Right ventricle myocardium inferior (tissue), 1 donor: ENCODE measurements around the gene MYL7. TPM values are rescaled to one million over a fixed set of nuclear protein-coding genes. Genes with fewer than 3 reads are reported as not detected.

ENCODE experiments used
- ATAC-seq: fragments of 200-7000 bp; cut with Tn5 transposase; one replicate; pipeline ENCODE4 v1.9.1; 2020; ENCODE audit warnings: mild to moderate bottlenecking, moderate library complexity
- DNase-seq: peaks from one replicate; pipeline ENCODE4 v3.0.0; 2021; ENCODE audit errors: missing footprints
- intact Hi-C: fragments of 100-400 bp; cut with DNase I; formaldehyde crosslinking; loops from one replicate; pipeline ENCODE4 v1.11.0; 2022
- total RNA-seq: library from RNA; stranded (reverse); fragmentation: NEBNext Ultra II Directional; extraction: Animal tissue kit (Norgen Biotek cat#: 25700); gene quantifications from one replicate; pipeline ENCODE4 v1.2.1, GENCODE V29; 2021
- donor health status: DM: no; HTN: yes; CAD: no; lungs with severe emphysema.

Gene MYL7
- total RNA-seq, 1 donor from 2014 or later = 3,838 TPM

GRCh38 chr7:44096326-44096881 is 44.7 kb downstream of the MYL7 start:
- intact Hi-C loops = no loop called here
- ATAC-seq = no peak
- peak; percentile 39 for DNase-seq

GRCh38 chr7:44095781-44096180 is 45.4 kb downstream of the MYL7 start:
- DNase-seq = peak; percentile 20
- intact Hi-C loops = no loop called here
- no peak for ATAC-seq

DNA sequence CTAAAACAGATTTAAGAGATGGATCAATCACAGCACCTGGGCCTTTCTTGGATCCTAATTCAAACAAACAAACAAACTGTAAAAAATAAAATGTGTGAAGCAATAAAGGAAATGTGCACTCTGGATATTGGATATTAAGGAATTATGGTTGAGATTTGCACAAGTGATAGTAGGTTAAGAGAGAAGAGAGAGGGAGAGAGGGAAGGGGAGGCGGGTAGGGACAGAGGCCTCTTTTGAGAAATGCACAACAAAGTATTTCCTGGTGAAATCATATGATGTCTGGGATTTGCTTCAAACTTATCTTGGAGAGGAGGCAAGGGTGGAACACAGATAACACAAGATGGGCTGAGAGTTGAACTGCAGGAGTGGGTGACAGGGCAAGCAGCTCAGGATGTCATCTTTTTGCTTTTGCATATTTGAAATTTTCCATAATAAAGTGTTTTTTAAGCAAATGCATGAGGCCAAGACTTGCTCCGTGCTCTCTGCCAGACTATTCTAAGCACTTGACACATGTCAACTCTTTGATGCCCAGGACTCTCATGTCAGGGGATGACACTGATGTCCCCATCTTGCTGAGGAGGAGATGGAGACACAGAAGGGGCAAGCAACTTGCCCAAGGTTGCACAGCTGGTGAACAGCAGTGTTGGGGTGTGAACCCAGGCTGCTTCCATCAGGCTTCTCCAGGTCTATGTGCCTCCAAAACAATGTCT is 46.1 kb downstream of the MYL7 start:
- ATAC-seq (no peak), DNase-seq (peak; percentile 35)
- intact Hi-C loops = no loop called here

DNA sequence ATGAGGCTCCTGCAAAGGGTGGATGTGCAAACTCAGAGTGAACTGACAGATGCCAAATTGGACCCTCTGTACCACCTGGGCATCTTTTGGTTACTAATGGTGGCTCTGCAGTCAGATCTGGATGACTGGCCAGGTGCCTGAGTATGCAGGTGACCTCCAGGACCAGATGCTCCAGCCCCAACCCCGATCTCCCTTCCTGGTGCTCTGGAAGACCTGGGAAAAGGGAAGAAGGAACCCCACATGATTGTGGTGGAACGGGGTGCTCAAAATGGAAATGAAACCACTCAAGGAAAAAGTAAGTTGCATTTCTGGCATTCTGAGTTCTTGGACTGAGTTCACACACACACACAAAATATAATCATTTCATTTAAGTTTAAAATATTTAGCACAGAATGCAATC is 46.8 kb downstream of the MYL7 start:
- ATAC-seq (no peak), DNase-seq (no peak)
- intact Hi-C loops = no loop called here

GRCh38 chr7:44093102-44093641 is 48.0 kb downstream of the MYL7 start:
- ATAC-seq = no peak
- intact Hi-C loops = no loop called here
- peak; percentile 49 for DNase-seq

Other genes starting within 250 kb of the MYL7 start
- gene URGCP, start 234.7 kb downstream of the MYL7 start, total RNA-seq = 44.4 TPM
- 51.2 TPM for gene UBE2D4, start 214.9 kb downstream of the MYL7 start, total RNA-seq
- not detected for gene SPDYE1, start 143.4 kb downstream of the MYL7 start, total RNA-seq
- 36.0 TPM for gene DBNL, start 96.6 kb downstream of the MYL7 start, total RNA-seq
- gene PGAM2, start 75.8 kb downstream of the MYL7 start, total RNA-seq = 1,123 TPM
- gene POLM, start 58.8 kb downstream of the MYL7 start, total RNA-seq = 16.1 TPM
- 13.6 TPM for gene AEBP1, start 37.0 kb downstream of the MYL7 start, total RNA-seq
- 87.3 TPM for gene POLD2, start 17.8 kb downstream of the MYL7 start, total RNA-seq
- 1.8 TPM for gene GCK, start 48.1 kb upstream of the MYL7 start, total RNA-seq
- gene YKT6, start 59.6 kb upstream of the MYL7 start, total RNA-seq = 58.0 TPM
- gene CAMK2B, start 184.3 kb upstream of the MYL7 start, total RNA-seq = 95.4 TPM